ENCODE data around the gene ESYT2. TPM values are rescaled to one million over a fixed set of nuclear protein-coding genes. Genes with fewer than 3 reads are reported as not detected.

Gene ESYT2
- total and polyA plus RNA-seq, 9 of the 15 experiments (the other 6 are each of a cell fraction or from before 2014, with no cell fraction given): 5.8 to 86.9 (median 64.7) TPM

DNA sequence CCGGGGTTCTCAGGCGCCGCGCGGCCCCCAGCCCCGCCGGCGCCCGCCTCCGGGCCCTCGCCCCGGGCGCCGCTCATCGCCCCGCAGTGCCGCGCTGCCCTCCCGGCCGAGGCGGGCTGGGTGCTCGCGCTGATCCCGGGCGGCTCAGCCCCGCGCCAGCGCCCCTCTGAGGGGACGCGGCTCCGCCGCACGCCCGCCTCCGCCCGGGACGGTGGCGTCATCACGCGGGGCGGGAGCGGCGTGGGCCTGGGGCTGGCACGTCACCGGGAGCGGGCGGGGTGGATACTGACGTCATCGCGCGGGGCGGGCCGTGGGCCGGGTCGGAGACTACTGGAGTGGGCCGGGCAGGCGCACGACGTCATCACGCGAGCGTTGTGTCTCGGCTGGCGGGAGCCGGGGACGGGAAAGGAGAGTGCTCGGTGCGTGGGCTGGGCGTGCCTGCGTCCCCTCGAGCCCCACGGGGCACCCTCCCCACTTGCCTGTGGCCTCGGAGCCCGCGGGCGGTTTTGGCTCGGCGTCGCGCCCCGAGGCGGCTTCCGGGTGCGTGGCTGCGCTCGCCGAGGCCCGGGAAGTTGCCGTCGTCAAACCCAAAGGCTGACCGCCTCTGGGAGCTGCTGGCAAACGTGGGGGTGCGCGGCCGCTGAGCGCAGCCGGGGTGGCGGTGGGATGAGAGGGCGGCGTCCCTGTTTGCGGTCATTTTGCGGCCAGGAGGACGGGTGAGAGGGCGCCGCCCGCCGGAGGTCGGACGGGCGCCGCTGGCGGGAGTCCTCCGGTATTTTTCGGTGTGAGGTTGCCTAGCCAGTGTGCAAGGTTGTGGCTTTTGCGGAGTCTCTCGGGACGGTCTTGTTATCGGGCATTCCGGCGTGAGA lies at the start of gene ESYT2 (continued):
- no peak for TF ChIP-seq SNRNP70 (optimal IDR thresholded peaks at IDR 0.05; ENCODE audit: low read depth, low read length)
- peak; percentile 76; the same call in 1 of the 2 replicates for TF ChIP-seq TOE1 (IDR thresholded peaks at IDR 0.05; ENCODE audit: borderline replicate concordance)
- peak; percentile 89 for TF ChIP-seq TOE1 (CRISPR knock-in tag; IDR thresholded peaks at IDR 0.05; ENCODE audit: borderline replicate concordance, low read depth)
- TF ChIP-seq MTA1 (IDR thresholded peaks at IDR 0.05; ENCODE audit: borderline replicate concordance): peak; percentile 92
- TF ChIP-seq SMAD1 (IDR thresholded peaks at IDR 0.05; ENCODE audit: low read depth, low read length, partially characterized antibody): peak; percentile 39
- peak; percentile 79; the same call in 1 of the 2 replicates for TF ChIP-seq TCF15 (CRISPR knock-in tag; IDR thresholded peaks at IDR 0.05)
- no peak for TF ChIP-seq RBM39 (optimal IDR thresholded peaks at IDR 0.05; ENCODE audit: low read depth, low read length)
- TF ChIP-seq GABPA (tag; conservative IDR thresholded peaks at IDR 0.05; ENCODE audit: low read depth): peak; percentile 76
- no peak for TF ChIP-seq SRSF7 (optimal IDR thresholded peaks at IDR 0.05; ENCODE audit: low read depth, low read length)
- no peak for TF ChIP-seq CEBPB (tag; IDR thresholded peaks at IDR 0.05)
- TF ChIP-seq MAFG (tag; conservative IDR thresholded peaks at IDR 0.05): no peak
- TF ChIP-seq RBBP5 (IDR thresholded peaks at IDR 0.05; ENCODE audit: borderline replicate concordance, insufficient read depth, low read length, poor library complexity, severe bottlenecking): peak; percentile 83
- TF ChIP-seq, protein P1, sequence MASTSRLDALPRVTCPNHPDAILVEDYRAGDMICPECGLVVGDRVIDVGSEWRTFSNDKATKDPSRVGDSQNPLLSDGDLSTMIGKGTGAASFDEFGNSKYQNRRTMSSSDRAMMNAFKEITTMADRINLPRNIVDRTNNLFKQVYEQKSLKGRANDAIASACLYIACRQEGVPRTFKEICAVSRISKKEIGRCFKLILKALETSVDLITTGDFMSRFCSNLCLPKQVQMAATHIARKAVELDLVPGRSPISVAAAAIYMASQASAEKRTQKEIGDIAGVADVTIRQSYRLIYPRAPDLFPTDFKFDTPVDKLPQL (IDR thresholded peaks at IDR 0.05; ENCODE audit: extremely low read depth, insufficient read length): no peak
- peak; percentile 83 to 90; a peak in 3 of 4 replicates for TF ChIP-seq TEAD1 (CRISPR knock-in tag; IDR thresholded peaks at IDR 0.05)
- TF ChIP-seq, protein P2, sequence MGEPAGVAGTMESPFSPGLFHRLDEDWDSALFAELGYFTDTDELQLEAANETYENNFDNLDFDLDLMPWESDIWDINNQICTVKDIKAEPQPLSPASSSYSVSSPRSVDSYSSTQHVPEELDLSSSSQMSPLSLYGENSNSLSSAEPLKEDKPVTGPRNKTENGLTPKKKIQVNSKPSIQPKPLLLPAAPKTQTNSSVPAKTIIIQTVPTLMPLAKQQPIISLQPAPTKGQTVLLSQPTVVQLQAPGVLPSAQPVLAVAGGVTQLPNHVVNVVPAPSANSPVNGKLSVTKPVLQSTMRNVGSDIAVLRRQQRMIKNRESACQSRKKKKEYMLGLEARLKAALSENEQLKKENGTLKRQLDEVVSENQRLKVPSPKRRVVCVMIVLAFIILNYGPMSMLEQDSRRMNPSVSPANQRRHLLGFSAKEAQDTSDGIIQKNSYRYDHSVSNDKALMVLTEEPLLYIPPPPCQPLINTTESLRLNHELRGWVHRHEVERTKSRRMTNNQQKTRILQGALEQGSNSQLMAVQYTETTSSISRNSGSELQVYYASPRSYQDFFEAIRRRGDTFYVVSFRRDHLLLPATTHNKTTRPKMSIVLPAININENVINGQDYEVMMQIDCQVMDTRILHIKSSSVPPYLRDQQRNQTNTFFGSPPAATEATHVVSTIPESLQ (CRISPR knock-in tag; IDR thresholded peaks at IDR 0.05): peak; percentile 76; the same call in 1 of the 2 replicates
- TF ChIP-seq HSF4 (CRISPR knock-in tag; IDR thresholded peaks at IDR 0.05; ENCODE audit: borderline replicate concordance): 0 out of 2 replicates have a peak, but pooled peaks have one; percentile 32
- peak; percentile 94 for TF ChIP-seq EP400 (IDR thresholded peaks at IDR 0.05)
- TF ChIP-seq MBD1 (CRISPR knock-in tag; IDR thresholded peaks at IDR 0.05): no peak
- TF ChIP-seq ZNF121 (CRISPR knock-in tag; conservative IDR thresholded peaks at IDR 0.05): no peak
- no peak for TF ChIP-seq SNAPC5 (CRISPR knock-in tag; IDR thresholded peaks at IDR 0.05)
- no peak for TF ChIP-seq MXD1 (CRISPR knock-in tag; IDR thresholded peaks at IDR 0.05; ENCODE audit: borderline replicate concordance, poor library complexity, severe bottlenecking)

All from K562 (cell line).